Effector CD8-positive, alpha-beta T cell (primary cell): Measurements from ENCODE around the gene ANHX.
"Not testable (repeated sequence)": the region's sequence is repeated elsewhere in the genome, so short reads cannot be mapped to it uniquely, and the experiment has no call there.

ENCODE experiments used
- DNase-seq: peaks from one replicate; lab custom pipeline; 2025; lab: John Stamatoyannopoulos, UW
- total RNA-seq, 4 experiments: gene quantifications; one replicate each; lab custom pipeline; 2026; lab: John Stamatoyannopoulos, UW

The ANHX gene
- total RNA-seq = 0 reads per million in 4 experiments

- no peak for DNase-seq
Measured at GRCh38 chr12:133235401-133236112, at the start of gene ANHX. Gene ANHX (minus strand): TSS chr12:133235877. CDS start chr12:133234356, 1,521 bp downstream.

GRCh38 chr12:133264668-133265067 lies 29.0 kb upstream of the ANHX start:
- DNase-seq = not testable (repeated sequence)

- no peak for DNase-seq
Measured at GRCh38 chr12:133264173-133264572, 28.5 kb upstream of the ANHX start.

- DNase-seq = no peak
Measured at GRCh38 chr12:133256321-133256720, 20.6 kb upstream of the ANHX start.

GRCh38 chr12:133255833-133256232 lies 20.2 kb upstream of the ANHX start:
- not testable (repeated sequence) for DNase-seq

- DNase-seq = no peak
Measured at GRCh38 chr12:133251732-133252131, 16.1 kb upstream of the ANHX start.

- DNase-seq = no peak
Measured at GRCh38 chr12:133236556-133236955, 879 bp upstream of the ANHX start.

GRCh38 chr12:133236144-133236543 lies 467 bp upstream of the ANHX start:
- no peak for DNase-seq

- no peak for DNase-seq
Measured at GRCh38 chr12:133234971-133235370, 706 bp downstream of the ANHX start.

- DNase-seq = no peak
Measured at GRCh38 chr12:133233993-133234564, 1.6 kb downstream of the ANHX start.

GRCh38 chr12:133233006-133233405 lies 2.7 kb downstream of the ANHX start:
- DNase-seq = no peak

GRCh38 chr12:133231001-133231400 lies 4.7 kb downstream of the ANHX start:
- DNase-seq = no peak

- DNase-seq = no peak
Measured at GRCh38 chr12:133227281-133227852, 8.3 kb downstream of the ANHX start.

- no peak for DNase-seq
Measured at GRCh38 chr12:133226690-133227089, 9.0 kb downstream of the ANHX start.

GRCh38 chr12:133225527-133225926 lies 10.2 kb downstream of the ANHX start:
- DNase-seq = no peak

- no peak for DNase-seq
Measured at GRCh38 chr12:133222211-133222610, 13.5 kb downstream of the ANHX start.

GRCh38 chr12:133221241-133221640 lies 14.4 kb downstream of the ANHX start:
- no peak for DNase-seq

GRCh38 chr12:133220521-133220920 lies 15.2 kb downstream of the ANHX start:
- DNase-seq = no peak

- DNase-seq = no peak
Measured at GRCh38 chr12:133217219-133217618, 18.5 kb downstream of the ANHX start.

GRCh38 chr12:133215724-133216123 lies 20.0 kb downstream of the ANHX start:
- DNase-seq = no peak

GRCh38 chr12:133206390-133206789 lies 29.3 kb downstream of the ANHX start:
- DNase-seq = no peak

- DNase-seq = no peak
Measured at GRCh38 chr12:133204264-133204603, 31.4 kb downstream of the ANHX start.
